ENCODE measurements around the gene EHF. TPM values are rescaled to one million over a fixed set of nuclear protein-coding genes. Genes with fewer than 3 reads are reported as not detected.

The EHF gene
- 0.54 and 1.1 TPM in 2 replicates for total RNA-seq (2022)
- percentile 28 among the genes with signal in this experiment for Bru-seq, nascent RNA
- BruChase-seq, experiment 1, labeled RNA remaining after a 6-hour chase, result percentile 26 among the genes with signal in this experiment
- BruChase-seq, experiment 2, labeled RNA remaining after a 2-hour chase, result percentile 29 among the genes with signal in this experiment
- long read RNA-seq, result 0 reads

- CTCF ChIA-PET, result no interaction called here
- H3K9me3 Mint-ChIP-seq (ENCODE audit: unreplicated experiment), result no peaks in the 10 kb centered on the region
- DNase-seq (ENCODE audit: unreplicated experiment), result no peak
- POLR2A ChIA-PET, result interaction anchor here (0.5 to 1.9 kb wide), 10 partner anchors 11 to 136 kb away, joined by 3 to 5 read pairs (median 3); no protein-coding TSS in a partner anchor
- H3K27me3 Mint-ChIP-seq (ENCODE audit: insufficient read depth, unreplicated experiment), result no peaks in the 10 kb centered on the region
- peak within 1 kb of the TSS; percentile 45 for H3K4me3 Mint-ChIP-seq (ENCODE audit: unreplicated experiment)
- H3K36me3 Mint-ChIP-seq (ENCODE audit: insufficient read depth, unreplicated experiment), result no peaks in the 10 kb centered on the region
- peaks cover 21% of the 10 kb centered on the region for H3K4me1 Mint-ChIP-seq (ENCODE audit: insufficient read depth, unreplicated experiment)
- peak within 1 kb of the TSS; percentile 75 for H3K27ac Mint-ChIP-seq (ENCODE audit: low read depth, unreplicated experiment)
- no peak for TF ChIP-seq CTCF (IDR thresholded peaks at IDR 0.05; ENCODE audit: unreplicated experiment)
- intact Hi-C loops (cut with micrococcal nuclease), result no loop called here
- BruUV-seq (replicated peaks), result no TSS peak
Observed at GRCh38 chr11:34620820-34621792, at the start of gene EHF. EHF (plus strand) TSS chr11:34621093; CDS start chr11:34642631, 21,538 bp downstream.

- H3K36me3 Mint-ChIP-seq (ENCODE audit: insufficient read depth, unreplicated experiment), result no peaks in the 10 kb centered on the region
- no peak for TF ChIP-seq CTCF (IDR thresholded peaks at IDR 0.05; ENCODE audit: unreplicated experiment)
Observed at GRCh38 chr11:34573537-34573936, 47.4 kb upstream of the EHF start.

GRCh38 chr11:34575261-34575660 is 45.6 kb upstream of the EHF start:
- Mint-ChIP-seq H3K27me3 (ENCODE audit: insufficient read depth, unreplicated experiment) (peaks cover 50% of the 10 kb centered on the region), H3K4me1 (ENCODE audit: insufficient read depth, unreplicated experiment) (peaks cover 10% of the 10 kb centered on the region), H3K36me3 (ENCODE audit: insufficient read depth, unreplicated experiment) (no peaks in the 10 kb centered on the region), H3K4me3 (ENCODE audit: unreplicated experiment) (no peak overlapping the region), H3K27ac (ENCODE audit: low read depth, unreplicated experiment) (no peak overlapping the region), H3K9me3 (ENCODE audit: unreplicated experiment) (no peaks in the 10 kb centered on the region)
- CTCF ChIA-PET, result interaction anchor here (2.0 kb wide), 1 partner anchor 11 kb away, joined by 5 read pairs; no protein-coding TSS in a partner anchor
- no TSS peak for BruUV-seq (replicated peaks)
- intact Hi-C loops (cut with micrococcal nuclease), result no loop called here
- no peak for DNase-seq (ENCODE audit: unreplicated experiment)
- POLR2A ChIA-PET, result interaction anchor here (0.5 to 0.7 kb wide), 2 partner anchors 11 to 342 kb away, joined by 4 to 5 read pairs; no protein-coding TSS in a partner anchor
- no peak for TF ChIP-seq CTCF (IDR thresholded peaks at IDR 0.05; ENCODE audit: unreplicated experiment)

More at GRCh38 chr11:34573537-34573936, 47.4 kb upstream of the EHF start:
- Mint-ChIP-seq H3K4me3 (ENCODE audit: unreplicated experiment) (no peak overlapping the region), H3K4me1 (ENCODE audit: insufficient read depth, unreplicated experiment) (peaks cover 14% of the 10 kb centered on the region), H3K27ac (ENCODE audit: low read depth, unreplicated experiment) (no peak overlapping the region), H3K27me3 (ENCODE audit: insufficient read depth, unreplicated experiment) (peaks cover 33% of the 10 kb centered on the region), H3K9me3 (ENCODE audit: unreplicated experiment) (no peaks in the 10 kb centered on the region)
- intact Hi-C loops (cut with micrococcal nuclease), result loop anchor here (5.0 kb wide), 1 partner anchor 61 kb away; the partner anchor contains the start of gene ELF5
- no TSS peak for BruUV-seq (replicated peaks)
- CTCF ChIA-PET, result interaction anchor here (0.6 kb wide), 1 partner anchor 466 kb away, joined by 3 read pairs; no protein-coding TSS in a partner anchor
- no peak for DNase-seq (ENCODE audit: unreplicated experiment)
- POLR2A ChIA-PET, result interaction anchor here (0.6 kb wide), 1 partner anchor 11 kb away, joined by 6 read pairs; no protein-coding TSS in a partner anchor

GRCh38 chr11:34575671-34576070 is 45.2 kb upstream of the EHF start:
- intact Hi-C loops (cut with micrococcal nuclease), result no loop called here
- DNase-seq (ENCODE audit: unreplicated experiment), result no peak
- ChIA-PET POLR2A (interaction anchor here (0.5 kb wide), 1 partner anchor 342 kb away, joined by 4 read pairs; no protein-coding TSS in a partner anchor), CTCF (interaction anchor here (2.0 kb wide), 1 partner anchor 10 kb away, joined by 5 read pairs; no protein-coding TSS in a partner anchor)
- Mint-ChIP-seq H3K27ac (ENCODE audit: low read depth, unreplicated experiment) (no peak overlapping the region), H3K36me3 (ENCODE audit: insufficient read depth, unreplicated experiment) (no peaks in the 10 kb centered on the region), H3K27me3 (ENCODE audit: insufficient read depth, unreplicated experiment) (peaks cover 54% of the 10 kb centered on the region), H3K9me3 (ENCODE audit: unreplicated experiment) (no peaks in the 10 kb centered on the region), H3K4me3 (ENCODE audit: unreplicated experiment) (no peak overlapping the region), H3K4me1 (ENCODE audit: insufficient read depth, unreplicated experiment) (peaks cover 6% of the 10 kb centered on the region)
- BruUV-seq (replicated peaks), result no TSS peak
- no peak for TF ChIP-seq CTCF (IDR thresholded peaks at IDR 0.05; ENCODE audit: unreplicated experiment)
